GM21825 (cell line): ENCODE results near the gene VSIR.

ENCODE experiments used
- ATAC-seq: cut with Tn5 transposase; IDR thresholded peaks from one replicate; pipeline ENCODE4 v1.9.1; 2021; ENCODE audit warnings: mild to moderate bottlenecking, moderate library complexity; ENCODE audit not compliant: unreplicated experiment

The VSIR gene

DNA sequence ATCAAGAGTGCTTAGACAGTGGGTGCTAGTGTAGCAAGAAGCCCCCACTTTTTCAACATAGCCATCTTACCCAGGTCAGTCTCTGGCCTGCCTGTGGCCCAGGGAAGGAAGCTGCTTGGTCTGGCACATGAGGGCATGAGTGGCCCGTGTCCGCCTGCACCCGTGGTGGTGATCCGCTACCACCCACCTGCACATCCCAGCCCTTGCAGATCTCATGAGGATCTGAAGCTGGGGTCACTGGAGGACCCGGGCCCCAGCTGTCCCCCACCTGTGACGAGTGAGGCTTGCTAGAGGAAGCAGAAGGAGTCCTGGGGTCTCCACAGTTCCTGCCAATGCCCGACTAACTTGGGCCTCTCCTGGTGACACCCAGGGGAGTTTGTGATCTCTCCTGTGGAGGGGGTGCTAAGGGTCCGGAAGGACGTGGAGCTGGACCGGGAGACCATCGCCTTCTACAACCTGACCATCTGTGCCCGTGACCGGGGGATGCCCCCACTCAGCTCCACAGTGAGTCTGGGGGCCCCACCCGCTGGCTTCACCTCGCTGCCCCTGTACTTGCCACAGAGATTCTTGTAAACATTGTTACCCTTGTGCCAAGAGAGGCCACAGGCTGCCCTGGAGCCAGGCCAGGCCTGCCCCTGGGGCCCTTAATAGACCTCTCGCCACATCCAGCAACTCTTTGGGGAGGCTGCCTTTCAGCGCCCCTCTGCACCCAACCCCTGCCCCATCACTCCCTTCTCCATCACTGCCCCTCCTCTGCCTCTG is 10.8 kb upstream of the VSIR start:
- ATAC-seq, result no peak

DNA sequence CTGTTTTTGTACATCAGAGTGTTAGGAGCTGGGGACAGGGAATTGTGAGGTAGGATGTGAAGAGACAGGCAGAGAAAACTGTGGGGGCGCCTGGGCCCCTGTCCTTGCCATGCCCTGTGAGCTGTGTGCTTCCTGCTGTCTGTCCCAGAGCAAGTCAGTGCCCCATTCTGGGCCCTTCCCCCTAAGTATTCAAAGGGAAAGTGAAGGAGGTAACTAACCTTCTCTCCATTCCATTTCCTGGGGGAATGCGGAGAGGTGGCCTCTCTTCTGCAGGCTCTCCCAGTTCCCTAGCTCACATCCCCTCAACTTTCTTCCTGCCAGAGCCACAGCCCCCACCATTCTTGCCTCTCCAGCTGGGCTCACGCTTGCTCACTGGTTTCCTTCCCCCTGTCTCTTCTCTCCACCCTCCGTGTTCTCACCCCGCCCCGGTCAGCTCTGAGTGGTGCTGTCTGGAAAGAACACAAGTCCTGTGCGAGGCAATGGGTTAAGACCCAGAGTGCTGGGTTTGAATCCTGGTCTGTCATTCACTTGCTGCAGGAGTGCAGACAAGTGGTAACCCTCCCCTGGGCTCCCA is 9.7 kb upstream of the VSIR start:
- no peak for ATAC-seq

DNA sequence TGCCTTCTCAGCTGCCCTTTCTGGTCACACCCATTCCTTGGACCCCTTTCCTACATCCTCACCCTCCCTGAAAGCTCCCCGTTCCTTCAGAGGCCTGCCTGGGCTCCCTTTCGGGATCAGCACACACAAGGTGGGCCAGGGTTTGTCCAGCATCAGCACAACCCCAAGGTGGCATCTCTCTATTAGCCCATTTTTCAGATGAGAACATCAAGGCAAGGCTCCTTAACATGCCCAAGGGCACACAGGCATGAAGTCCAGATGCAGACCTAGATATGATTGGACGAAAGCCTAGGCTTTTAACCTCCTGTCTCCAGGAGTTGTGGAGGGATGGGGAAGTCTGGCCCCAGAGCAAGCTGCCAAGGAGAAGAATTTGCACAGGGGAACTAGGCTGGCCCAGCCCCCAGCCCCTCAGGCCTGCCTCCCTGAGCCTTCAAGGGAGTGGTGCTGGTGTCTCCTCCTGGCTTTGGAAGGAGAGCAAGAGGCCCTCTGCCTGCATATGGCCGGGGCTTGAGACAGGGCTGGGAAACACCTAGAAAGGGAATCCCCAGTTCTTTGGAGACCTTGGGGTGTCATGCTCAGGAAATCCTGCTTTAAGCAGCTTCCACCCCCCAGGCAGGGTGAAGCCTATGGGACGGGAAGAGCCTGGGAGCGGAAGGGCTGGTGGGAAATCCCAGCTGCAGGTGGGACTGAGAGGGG is 9.0 kb upstream of the VSIR start:
- no peak for ATAC-seq

DNA sequence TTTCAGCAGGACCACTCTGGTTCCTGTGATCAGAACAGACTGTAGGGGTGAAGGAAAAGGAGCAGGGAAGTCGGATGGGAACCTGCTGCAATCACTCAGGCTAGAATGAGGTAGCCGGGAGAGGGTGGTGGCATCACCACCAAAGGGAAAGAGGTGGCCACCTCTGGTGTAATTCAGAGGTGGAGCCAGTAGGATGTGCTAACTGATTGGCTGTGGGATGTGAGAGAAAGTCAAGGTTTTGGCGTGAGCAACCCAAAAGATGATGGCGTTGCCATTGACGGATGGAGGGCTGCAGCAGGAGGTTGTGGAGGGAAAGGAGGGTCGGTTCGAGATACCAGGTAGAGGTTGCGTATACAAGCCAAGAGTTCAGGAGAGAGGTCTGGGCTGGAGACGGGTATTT is 7.4 kb upstream of the VSIR start:
- no peak for ATAC-seq

DNA sequence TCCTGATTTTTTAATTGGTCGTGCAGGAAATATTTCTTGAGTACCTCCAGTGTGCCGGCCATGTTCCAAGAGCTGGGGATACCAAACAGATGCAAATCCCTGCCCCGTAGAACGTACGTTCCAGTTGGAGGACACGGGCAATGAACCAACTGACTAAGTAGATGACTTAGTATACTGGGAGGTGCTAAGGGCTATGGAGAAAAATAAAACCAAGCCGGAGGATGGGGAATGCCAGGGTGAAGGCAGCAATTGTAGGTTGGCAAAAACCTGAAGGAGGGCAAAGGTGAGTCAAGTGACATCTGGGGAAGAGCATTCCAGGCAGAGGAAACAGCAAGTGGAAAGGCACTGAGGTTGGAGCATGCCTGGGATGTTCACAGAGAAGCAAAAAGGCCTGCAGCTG is 6.8 kb upstream of the VSIR start:
- ATAC-seq, result no peak

DNA sequence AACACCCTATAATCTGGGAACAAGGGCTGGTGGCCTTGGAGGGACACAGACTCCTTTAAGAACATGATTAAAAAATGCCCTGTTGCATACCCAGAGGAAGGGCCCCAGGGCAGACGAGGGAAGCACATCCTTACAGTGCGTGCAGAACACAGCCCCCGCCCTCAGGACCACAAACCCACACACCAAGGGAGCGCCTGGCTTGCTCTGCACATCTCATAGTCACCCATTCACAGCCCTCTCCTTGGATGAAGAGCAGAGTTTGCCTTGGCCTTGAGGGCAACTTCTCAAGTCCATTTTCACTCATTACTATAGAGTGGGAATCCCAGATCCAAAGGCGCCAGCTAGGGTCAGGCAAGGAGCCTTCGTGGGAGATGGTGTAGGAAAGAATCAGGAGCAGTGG is 6.3 kb upstream of the VSIR start:
- no peak for ATAC-seq

DNA sequence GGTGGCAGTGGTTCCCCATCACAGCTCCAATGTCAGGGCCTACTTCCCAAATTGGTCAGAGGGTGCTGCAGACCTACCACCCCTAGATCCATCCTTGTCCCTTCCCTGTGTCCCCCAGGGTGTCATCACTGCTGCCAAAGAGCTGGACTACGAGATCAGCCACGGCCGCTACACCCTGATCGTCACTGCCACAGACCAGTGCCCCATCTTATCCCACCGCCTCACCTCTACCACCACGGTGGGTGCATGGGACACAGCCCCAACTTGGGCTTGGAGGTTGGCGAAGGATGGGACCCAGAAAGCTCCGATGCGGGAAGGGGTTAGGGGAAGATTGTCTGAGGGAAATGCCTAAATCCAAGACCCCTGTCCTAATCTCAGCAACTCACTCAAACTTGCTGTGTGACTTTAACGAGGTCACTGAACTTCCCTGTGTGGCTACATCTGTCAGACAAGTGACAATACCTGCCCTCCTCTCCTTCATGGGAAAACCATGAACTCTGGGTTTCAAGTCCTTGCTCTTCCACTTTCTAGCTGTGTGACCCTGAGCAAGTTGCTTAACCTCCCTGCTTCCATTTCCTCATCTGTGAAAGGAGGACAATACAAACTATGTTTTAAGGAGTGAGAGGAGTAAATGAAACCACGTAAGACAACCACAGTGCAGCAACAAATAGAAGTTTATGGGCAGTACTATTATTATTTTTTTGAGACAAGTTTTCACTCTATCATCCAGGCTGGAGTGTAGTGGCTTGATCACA is 4.9 kb upstream of the VSIR start:
- no peak for ATAC-seq

DNA sequence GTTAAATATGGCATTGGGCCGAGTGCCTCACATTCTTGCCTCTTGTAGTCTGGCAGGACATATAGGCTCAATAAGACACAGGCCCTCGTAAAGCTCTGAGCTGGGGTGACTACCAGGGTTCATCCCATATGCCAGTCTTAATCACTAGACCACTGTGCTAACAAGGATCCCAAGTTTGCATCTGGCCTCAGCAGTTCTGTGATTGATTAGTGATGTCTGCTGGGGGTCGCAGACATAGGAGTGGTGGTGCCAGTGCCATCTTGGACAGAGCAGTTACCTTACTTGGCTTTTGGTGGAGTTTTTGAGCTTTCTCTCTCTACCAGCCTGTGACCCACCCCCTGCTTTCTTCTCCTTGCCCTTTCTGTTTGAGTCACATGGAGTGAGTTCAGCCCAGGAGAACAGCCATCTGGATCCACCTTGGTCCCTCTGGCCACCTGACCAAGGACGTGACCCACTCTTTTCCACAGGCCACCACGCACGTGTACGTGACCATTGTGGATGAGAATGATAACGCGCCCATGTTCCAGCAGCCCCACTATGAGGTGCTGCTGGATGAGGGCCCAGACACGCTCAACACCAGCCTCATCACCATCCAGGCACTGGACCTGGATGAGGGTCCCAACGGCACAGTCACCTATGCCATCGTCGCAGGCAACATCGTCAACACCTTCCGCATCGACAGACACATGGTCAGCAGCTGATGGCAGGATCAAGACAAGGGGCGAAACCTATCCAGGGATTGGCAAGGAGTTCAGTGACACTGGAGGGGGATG is 4.1 kb upstream of the VSIR start:
- ATAC-seq, result no peak

DNA sequence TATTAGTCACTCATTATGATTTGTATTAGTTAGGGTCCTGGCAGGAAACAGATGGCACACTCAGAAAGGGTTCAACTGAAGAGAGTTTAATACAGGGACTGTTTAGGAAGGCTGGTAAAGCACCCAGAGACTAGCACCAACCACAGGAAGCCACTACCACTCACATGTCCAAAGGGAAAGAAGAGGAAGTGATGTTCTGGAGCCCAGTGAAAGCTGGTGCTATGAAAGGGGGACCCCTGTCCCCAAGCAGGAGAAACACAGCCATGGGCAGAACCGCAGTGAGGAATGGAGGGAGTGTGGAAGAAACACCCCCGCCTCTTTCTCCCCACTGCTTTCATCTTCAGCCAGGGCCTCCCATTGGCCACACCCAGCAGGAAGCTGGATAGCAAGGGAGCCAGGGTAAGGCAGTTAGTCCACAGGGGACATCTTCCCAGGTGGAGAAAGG is 3.2 kb upstream of the VSIR start:
- no peak for ATAC-seq

DNA sequence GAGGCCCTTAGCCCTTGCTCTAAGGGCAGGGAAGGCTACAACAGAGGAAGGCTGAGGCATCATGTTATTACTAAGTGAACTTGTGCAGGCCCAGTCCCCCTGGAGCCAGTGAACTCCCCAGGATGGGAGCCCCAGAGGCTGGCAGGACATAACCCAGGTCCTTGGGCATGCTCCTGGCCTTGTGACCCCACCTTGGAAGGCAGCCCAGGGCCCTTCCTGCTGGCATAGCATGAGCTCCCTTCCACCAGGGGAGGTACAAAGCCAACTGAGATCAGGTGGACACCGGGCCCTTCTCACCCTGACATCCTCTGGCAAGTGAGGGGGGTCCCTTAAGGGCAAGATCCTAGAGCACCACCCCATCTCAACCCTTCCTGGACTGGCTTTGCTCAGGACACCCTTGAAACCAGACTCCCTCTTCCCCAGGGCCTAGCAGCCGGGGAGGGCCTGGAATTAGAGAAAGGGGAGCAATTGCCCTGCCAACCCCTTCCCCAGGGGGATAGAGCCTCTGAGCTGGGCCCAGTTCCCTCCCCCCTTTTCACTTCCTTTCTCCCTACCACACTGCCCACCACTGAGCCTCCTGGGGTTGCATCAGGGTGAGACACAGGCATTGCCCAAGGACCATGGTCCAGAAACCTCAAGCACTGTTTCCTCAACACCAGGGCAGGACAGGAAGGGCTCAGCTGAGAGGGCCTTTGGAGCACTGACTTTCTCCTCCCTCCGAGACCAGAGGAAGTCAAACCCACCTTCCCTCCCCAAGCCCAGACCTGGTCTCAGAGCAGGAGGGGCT is 1.8 kb upstream of the VSIR start:
- no peak for ATAC-seq

DNA sequence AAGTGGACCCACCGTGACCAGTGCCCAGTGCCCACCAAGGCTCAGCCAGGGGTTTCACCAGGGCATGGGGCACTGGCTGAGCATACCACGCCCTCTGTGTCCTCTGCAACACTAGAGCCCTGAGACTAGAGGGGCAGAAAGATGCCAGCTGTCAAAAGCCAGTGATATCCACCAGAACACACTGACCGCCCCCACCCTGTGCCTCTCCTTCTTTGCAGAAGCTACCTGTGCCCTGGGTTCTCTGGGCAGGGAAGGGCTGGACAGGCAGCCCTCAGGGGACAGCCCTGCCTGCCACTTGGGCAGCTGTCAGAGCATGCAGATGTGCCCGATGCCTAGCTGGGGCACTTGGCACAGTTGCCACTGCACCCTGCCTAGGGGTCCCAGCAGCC is 494 bp downstream of the VSIR start:
- no peak for ATAC-seq

DNA sequence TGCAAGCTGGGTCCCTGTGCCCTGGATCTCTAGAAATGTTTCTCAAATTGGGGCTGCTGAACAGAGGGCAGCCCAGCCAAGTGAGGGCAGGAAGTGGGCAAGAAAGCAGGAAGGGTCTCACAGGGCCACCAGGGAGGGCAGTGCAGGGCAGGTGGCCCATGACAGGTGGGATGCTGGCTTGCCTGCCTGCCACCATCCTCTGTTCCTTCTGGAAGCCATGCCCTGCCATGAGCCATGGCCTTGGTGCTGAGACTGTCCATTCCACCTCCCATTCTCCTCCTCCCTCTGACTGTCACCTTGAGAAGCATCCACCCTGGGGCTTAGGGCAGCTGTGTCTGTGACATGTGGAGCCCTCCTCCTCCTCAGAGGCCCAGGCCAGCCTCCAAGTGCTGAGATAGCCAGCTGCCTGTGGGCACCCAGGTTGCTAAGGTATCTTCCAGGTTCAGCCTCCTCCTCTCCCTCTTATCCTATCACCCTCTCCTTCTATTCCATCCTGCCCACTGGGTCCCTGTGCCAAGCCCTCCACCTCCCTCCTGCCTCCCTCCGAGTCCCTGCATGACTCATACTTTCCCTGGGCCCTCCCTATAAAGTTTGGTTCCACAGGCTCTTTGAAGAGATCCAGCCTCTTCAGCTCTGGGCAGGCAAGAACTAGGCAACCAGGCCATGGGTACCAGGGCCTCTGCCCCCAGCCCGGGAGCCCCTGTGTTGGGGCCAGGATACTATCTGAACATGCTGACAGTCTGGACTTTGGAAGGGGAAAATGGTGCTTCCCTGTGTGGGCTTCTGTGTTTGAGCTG is 1.3 kb downstream of the VSIR start:
- no peak for ATAC-seq

DNA sequence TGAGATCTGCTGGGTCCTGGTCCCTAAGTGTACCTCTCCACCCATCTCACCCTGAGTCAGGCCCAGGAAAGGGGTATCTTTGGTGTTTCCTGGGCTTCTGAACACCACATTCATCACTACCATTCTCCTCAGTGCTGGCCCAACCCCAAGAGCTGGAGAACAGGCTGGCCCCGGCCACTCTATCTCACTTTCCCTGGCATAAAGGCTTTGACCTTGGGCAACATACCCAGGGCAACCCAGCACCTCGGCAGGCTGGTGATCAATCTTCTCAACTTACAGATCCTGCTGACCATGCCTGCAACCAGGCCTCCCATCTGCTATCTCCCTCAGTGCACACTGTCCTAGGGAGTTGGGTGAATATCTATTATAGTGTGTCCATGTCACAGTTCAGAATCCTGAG is 2.1 kb downstream of the VSIR start:
- ATAC-seq, result no peak

DNA sequence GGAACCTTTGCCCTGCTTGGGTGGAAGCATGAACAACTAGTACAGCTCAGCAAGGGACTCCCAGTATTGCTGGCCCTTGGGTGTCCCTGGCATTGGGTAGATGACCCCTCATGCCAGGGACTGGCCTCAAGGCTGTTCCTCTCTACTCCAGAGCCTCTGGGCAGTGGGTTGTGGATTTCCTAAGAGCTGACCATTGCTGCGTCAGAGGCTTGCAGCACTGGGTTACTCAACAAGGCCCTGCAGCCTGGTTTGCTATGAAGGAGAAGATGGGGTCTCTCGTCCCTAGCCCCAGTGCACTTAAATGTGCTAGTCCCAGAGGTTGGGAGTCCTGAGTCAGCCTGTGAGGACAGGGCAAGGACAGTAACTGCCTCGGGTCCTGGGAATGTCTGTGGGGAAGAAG is 2.5 kb downstream of the VSIR start:
- ATAC-seq, result no peak

DNA sequence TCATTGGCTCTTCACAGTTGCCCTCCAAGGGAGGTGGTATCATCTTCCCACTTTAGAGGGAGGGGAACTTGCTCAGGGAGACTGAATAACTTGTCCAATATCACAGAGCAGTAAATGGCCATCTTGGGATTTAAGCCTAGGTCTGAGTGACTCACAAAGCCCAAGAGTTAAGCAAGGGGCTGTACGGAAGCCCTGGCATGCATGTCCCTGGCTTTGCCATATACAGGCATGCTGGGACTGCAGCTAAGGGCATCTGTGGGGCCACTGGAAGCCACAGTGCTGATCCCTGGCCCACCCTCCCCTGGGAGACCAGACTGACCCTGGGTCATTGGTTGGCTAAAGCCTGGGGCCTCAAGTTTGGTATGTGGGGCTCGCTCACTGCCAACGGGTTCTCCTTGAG is 3.1 kb downstream of the VSIR start:
- no peak for ATAC-seq

DNA sequence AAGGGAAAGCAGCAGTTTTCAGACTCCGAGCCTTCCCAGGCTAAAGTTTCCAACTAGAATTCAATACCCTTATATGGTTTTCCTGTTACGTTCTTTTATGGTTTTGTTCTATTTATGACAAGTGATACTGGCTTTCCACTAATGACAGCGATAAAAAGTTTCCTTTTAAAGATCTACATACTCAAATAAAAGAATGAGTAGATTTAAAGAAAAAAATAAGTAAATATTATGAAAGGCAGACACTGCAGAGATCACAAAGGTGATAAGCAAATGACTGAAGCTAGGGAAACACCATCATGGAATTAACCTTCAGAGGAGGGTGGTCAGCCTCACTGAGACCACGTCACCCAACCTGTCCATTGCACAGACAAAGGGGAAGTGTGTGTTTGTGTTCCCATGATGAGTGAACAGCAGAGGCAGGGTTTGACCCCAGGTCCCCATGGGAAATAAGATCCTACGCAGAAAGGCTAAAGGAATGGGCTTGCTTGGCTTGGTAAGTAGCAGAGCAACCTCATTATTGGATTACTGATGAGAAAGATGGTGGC is 4.0 kb downstream of the VSIR start:
- peak; percentile 22 for ATAC-seq

DNA sequence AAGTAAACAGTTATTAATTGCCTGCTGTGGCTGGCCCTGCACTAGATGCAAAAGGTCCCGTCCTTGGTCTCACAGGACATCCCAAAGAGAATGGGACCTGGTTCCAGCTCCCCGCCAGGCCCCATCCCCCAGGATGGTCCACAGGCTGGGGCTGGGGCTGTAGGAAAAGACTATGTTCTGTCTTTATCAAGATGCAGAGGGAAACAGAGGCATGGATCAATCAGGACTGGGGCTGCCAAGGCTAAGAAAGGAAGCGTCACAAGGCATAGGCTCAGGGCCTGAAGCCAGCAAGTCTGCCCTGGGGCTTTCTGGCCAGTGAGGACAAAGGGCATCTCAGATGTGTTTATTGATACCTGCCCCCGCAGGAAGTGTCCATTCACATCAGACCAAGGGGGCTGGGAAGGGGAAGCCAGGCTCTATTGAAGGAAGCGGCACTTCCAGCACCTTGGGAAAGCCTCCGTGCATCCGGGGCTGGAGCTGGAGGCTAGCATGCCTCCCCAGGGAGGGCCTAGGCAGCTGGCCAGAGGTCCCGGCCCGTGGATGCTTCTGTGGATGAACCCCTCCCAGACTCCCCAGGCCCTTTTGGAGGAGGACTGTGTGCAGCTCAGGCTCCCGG is 5.8 kb downstream of the VSIR start:
- no peak for ATAC-seq

DNA sequence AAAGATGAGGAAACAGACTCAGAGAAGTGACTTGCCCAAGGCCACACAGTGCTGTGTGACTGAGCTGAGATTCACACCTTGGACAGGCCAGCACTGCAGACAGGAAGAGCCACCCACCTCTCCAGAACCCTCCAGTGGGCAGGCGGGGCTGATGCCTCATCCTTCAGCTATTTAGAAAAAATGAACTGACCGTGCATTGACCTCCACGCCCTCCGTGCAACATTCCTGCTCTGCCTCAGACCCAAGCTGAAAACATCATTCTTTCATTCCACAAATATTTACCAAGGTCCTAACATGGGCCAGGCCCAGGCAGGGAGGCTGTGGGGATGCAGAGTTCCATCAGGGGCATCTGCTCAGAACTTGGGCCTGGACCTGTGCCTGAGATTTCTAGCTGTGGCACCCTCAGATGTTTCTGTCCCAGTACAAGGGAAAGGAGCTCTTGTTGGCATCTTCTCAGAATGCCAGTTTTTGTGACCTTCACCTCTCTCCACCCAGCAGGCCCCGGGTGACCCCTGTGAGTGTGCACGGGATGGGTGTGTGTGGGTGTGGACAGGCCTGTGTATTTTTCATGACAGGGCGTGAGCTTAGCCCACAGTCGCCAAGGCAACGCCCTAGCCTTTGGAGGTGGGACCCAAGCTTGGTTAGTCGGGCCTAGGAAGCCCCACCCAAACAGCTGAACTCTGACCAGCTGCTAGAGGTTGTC is 6.5 kb downstream of the VSIR start:
- ATAC-seq, result no peak
